Mucosa of descending colon (tissue), 3 donors: ENCODE data around the gene ELMO2. TPM values are rescaled to one million over a fixed set of nuclear protein-coding genes. Genes with fewer than 3 reads are reported as not detected.

Experiments
- ATAC-seq: fragments of 200-7000 bp; cut with Tn5 transposase; one replicate; pipeline ENCODE4 v1.9.1; 2020; ENCODE audit warnings: mild to moderate bottlenecking, moderate library complexity
- DNase-seq, 3 donors: peaks; one replicate each; pipeline ENCODE4 v3.0.0-alpha.2; 2020
- H3K36me3 ChIP-seq: fragments of 200-600 bp; one replicate; pipeline ENCODE4 v1.8.0; 2021; ENCODE audit warnings: low read depth, mild to moderate bottlenecking
- H3K4me1 ChIP-seq: fragments of 200-600 bp; one replicate; pipeline ENCODE4 v1.8.0; 2021; ENCODE audit warnings: low read depth, mild to moderate bottlenecking
- H3K4me3 ChIP-seq: fragments of 200-600 bp; one replicate; pipeline ENCODE4 v1.8.0; 2021; ENCODE audit warnings: mild to moderate bottlenecking
- H3K9me3 ChIP-seq: fragments of 200-600 bp; one replicate; pipeline ENCODE4 v1.8.0; 2021; ENCODE audit warnings: mild to moderate bottlenecking
- intact Hi-C, 2 donors: fragments of 100-400 bp; cut with DNase I in 1 of 2; cut with micrococcal nuclease in 1 of 2; formaldehyde crosslinking; loops; one replicate each; pipeline versions ENCODE4 v1.11.0 to v1.11.1; 2022; cut with DNase I, micrococcal nuclease
- total RNA-seq, 3 donors: library from RNA; stranded (reverse); fragmentation: NEBNext Ultra II Directional in 2 of 3; extraction: Animal tissue kit (Norgen Biotek cat#: 25700) in 2 of 3; gene quantifications; one replicate each; pipeline versions ENCODE4 v1.2.1 to v1.2.4, GENCODE V29; 2021 to 2023
- TF ChIP-seq, protein P1 (sequence below): fragments of 200-600 bp; IDR thresholded peaks from one replicate; pipeline ENCODE4 v1.8.0; 2022; ENCODE audit warnings: antibody characterized with exemption, mild to moderate bottlenecking
- donor health status: DM: no; HTN: no; CAD: no; lungs with moderate emphysema.
- donor health status: DM: no; HTN: no; CAD: no.
- donor health status: DM: no; HTN: yes; CAD: no.

ELMO2 gene
- total RNA-seq, 3 donors from 2014 or later = 21.2 to 46.6 (median 27.1) TPM

DNA sequence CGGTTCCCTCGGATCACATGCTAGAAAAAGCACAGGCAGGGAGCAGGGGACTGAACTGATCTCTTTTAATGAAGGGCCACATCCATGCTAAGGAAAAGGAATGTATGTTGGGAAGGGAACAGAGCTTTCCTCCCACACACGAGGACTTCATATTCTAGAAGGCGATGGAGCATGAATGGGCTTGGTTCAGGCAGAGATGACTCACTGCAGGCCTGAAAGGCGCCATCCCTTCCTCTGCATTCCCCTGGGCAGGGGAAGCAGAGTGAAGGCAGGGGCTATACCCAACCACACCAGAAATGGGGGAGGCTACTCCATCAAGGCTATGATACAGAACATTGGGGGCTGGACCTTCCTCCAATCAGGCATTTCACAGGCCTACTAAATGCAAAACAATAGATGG lies 30.6 kb downstream of the ELMO2 start:
- H3K4me3 ChIP-seq = no peak overlapping the region
- intact Hi-C loops = no loop called here
- no peaks in the 10 kb centered on the region for H3K9me3 ChIP-seq
- no peaks in the 10 kb centered on the region for H3K4me1 ChIP-seq
- no peaks in the 10 kb centered on the region for H3K36me3 ChIP-seq
- TF ChIP-seq, protein P1, sequence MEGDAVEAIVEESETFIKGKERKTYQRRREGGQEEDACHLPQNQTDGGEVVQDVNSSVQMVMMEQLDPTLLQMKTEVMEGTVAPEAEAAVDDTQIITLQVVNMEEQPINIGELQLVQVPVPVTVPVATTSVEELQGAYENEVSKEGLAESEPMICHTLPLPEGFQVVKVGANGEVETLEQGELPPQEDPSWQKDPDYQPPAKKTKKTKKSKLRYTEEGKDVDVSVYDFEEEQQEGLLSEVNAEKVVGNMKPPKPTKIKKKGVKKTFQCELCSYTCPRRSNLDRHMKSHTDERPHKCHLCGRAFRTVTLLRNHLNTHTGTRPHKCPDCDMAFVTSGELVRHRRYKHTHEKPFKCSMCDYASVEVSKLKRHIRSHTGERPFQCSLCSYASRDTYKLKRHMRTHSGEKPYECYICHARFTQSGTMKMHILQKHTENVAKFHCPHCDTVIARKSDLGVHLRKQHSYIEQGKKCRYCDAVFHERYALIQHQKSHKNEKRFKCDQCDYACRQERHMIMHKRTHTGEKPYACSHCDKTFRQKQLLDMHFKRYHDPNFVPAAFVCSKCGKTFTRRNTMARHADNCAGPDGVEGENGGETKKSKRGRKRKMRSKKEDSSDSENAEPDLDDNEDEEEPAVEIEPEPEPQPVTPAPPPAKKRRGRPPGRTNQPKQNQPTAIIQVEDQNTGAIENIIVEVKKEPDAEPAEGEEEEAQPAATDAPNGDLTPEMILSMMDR = no peak
- no peak for DNase-seq
- ATAC-seq = no peak

DNA sequence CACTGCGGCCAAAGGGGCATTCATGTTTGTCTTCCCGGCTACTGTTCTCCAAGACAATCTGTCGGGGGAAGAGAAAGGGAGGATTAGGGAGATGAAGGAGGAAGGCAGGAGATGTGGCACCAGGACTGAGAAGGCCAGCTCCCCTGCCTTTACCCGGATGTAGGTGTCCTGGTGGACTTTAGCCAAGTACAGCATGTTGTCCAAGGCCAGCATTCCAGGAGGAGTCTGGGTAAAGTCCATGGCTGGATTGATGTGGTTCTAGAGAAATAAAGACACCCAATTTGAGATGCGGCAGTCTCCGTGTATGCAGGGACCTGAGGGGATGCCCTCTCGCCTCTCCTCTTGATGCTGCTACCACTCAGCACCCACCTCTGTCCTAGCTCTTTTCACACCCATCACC lies 32.0 kb downstream of the ELMO2 start:
- no peaks in the 10 kb centered on the region for H3K36me3 ChIP-seq
- no peak overlapping the region for H3K4me3 ChIP-seq
- no peaks in the 10 kb centered on the region for H3K9me3 ChIP-seq
- TF ChIP-seq, protein P1 = no peak
- ATAC-seq = no peak
- intact Hi-C loops = no loop called here
- DNase-seq = no peak
- H3K4me1 ChIP-seq = no peaks in the 10 kb centered on the region

DNA sequence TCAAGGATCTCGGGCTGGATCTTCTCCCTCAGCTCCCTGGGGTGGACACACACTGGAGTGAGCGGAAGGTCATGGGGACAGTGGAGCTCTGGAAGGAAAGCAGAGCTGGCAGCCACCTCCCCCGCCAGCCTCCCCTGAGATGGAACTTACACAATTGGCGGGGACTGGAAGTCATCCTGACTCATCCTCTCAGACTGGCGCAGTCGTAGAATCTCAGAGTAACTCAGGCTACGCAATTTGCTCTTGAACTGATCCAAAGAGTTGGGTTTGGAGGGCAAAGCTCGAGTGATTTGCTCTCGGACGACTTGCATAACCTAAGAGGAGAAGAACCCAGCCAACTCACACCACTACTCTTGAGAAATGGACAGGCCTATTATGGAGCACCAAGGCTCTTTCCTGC lies 34.8 kb downstream of the ELMO2 start:
- DNase-seq (no peak), ATAC-seq (no peak)
- intact Hi-C loops = no loop called here
- Histone ChIP-seq H3K36me3 (no peaks in the 10 kb centered on the region), H3K4me1 (no peaks in the 10 kb centered on the region), H3K9me3 (no peaks in the 10 kb centered on the region), H3K4me3 (no peak overlapping the region)
- TF ChIP-seq, protein P1 = no peak

DNA sequence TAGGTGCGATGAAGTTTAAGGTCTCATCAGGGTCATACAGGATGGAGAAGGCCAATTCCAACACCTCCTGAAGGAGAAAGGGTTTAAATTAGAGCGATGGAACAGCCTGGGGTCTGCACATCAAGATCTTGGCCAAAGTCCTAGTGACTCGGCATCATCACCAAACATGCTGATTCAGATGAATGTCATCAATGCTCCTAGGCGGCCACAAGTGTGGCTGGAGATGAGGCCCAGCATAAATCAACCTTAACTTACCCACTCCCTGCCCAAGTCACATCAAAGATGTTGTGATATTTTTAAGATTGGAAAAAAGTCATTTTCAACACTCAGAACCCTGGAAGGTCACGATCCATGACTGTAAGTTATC lies 37.5 kb downstream of the ELMO2 start:
- H3K4me1 ChIP-seq = peaks cover 8% of the 10 kb centered on the region
- intact Hi-C loops = no loop called here
- H3K9me3 ChIP-seq = no peaks in the 10 kb centered on the region
- no peaks in the 10 kb centered on the region for H3K36me3 ChIP-seq
- no peak for DNase-seq
- TF ChIP-seq, protein P1 = no peak
- H3K4me3 ChIP-seq = no peak overlapping the region
- no peak for ATAC-seq

DNA sequence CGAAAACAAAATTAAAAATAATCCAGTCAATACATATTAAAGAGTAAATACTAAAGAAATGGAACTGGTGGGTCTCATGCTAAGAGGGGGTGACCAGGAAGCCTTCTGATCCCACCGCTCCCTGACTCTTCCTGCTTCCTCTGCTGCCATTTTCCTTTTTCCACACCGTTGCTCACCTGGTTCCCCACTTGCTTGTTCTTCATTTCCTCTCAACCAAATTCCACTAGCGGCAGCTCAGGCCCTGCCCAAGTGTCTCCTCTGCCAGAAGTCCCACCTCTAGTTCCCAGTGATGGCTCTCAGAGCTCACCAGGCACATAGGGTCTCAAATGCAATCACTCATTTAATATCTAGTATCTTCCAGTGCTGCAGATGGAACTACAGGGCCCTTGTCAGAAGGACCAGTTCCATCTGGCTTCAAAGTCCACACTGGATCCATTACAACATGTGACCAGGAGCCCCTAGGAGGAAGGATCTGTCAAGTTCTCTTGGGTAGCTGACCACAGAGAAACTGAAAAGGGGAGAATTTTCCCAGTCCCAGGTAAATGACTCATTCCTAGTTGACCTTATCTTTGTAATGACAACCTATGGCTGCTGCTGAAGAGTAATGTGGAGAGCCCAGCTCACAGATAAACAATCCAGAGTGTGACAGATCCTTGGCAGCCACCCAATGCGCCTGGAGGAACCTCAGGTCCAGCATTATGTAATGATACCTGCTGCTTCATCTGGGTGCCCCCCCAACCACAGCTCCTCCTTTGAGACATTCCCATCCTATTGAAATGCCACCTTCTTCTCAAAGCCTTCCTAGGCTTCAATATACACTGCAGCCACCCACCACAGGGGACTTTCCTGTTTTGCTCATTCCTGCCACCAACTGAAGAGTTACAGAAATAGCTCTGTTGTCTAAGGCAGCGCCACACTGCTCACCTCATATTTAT lies 38.2 kb downstream of the ELMO2 start:
- ATAC-seq (no peak), DNase-seq (no peak)
- Histone ChIP-seq H3K4me3 (no peak overlapping the region), H3K36me3 (no peaks in the 10 kb centered on the region), H3K4me1 (peaks cover 12% of the 10 kb centered on the region), H3K9me3 (no peaks in the 10 kb centered on the region)
- TF ChIP-seq, protein P1 = no peak
- intact Hi-C loops = no loop called here
